Ishikawa (cell line): Measurements from ENCODE around the gene RBM5.

Source experiments
- EP300 ChIP-seq: IDR thresholded peaks from 2 replicates; pipeline ENCODE4 v1.6.1; 2012; ENCODE audit warnings: borderline replicate concordance
- RAD21 ChIP-seq: IDR thresholded peaks from 2 replicates; pipeline ENCODE4 v1.6.1; 2012; ENCODE audit warnings: low read depth
- REST ChIP-seq: IDR thresholded peaks from 2 replicates; pipeline ENCODE4 v1.6.1; 2012; ENCODE audit warnings: low read depth, mild to moderate bottlenecking
- TAF1 ChIP-seq: IDR thresholded peaks from 2 replicates; pipeline ENCODE4 v1.6.1; 2012; ENCODE audit warnings: low read depth, mild to moderate bottlenecking
- TCF12 ChIP-seq: IDR thresholded peaks from 2 replicates; pipeline ENCODE4 v1.6.1; 2012; ENCODE audit warnings: low read depth
- YY1 ChIP-seq: IDR thresholded peaks from 2 replicates; pipeline ENCODE4 v1.6.1; 2012; ENCODE audit warnings: low read depth

GRCh38 chr3:50118237-50118636 lies 29.5 kb downstream of the RBM5 start:
- no peak for TF ChIP-seq EP300
- no peak for TF ChIP-seq TCF12
- TF ChIP-seq TAF1, result no peak
- no peak for TF ChIP-seq YY1
- TF ChIP-seq REST, result no peak
- TF ChIP-seq RAD21, result no peak
